ENCODE measurements around the gene CEP128.

CEP128 gene

GRCh38 chr14:80475074-80475473 is 466.5 kb downstream of the CEP128 start:
- DNase-seq (ENCODE audit: low spot score), result no peak

GRCh38 chr14:80468331-80469122 is 473.0 kb downstream of the CEP128 start:
- DNase-seq (ENCODE audit: low spot score), result no peak

GRCh38 chr14:80465546-80466220 is 475.9 kb downstream of the CEP128 start:
- no peak for DNase-seq (ENCODE audit: low spot score)

GRCh38 chr14:80464531-80465149 is 476.9 kb downstream of the CEP128 start:
- no peak for DNase-seq (ENCODE audit: low spot score)

GRCh38 chr14:80456209-80456608 is 485.3 kb downstream of the CEP128 start:
- no peak for DNase-seq (ENCODE audit: low spot score)

GRCh38 chr14:80455031-80455430 is 486.5 kb downstream of the CEP128 start:
- DNase-seq (ENCODE audit: low spot score), result no peak

GRCh38 chr14:80448267-80448666 is 493.3 kb downstream of the CEP128 start:
- no peak for DNase-seq (ENCODE audit: low spot score)

- DNase-seq (ENCODE audit: low spot score), result no peak
Observed at GRCh38 chr14:80447392-80447791, 494.1 kb downstream of the CEP128 start.

Measured in D341Med (cell line).